Uterus (tissue), 2 donors: ENCODE results near the gene RNF175.

ENCODE experiments used
- POLR2A ChIP-seq, 2 donors: fragments of 450-650 bp; IDR thresholded peaks; one replicate each; pipeline ENCODE4 v1.6.1; 2016; ENCODE audit warnings: antibody characterized with exemption in 2 of 2, mild to moderate bottlenecking in 1 of 2, moderate library complexity in 1 of 2
- TF ChIP-seq, protein P1 (sequence below), 4 experiments: fragments of 200-600 bp in 2 of 4; fragments of 450-650 bp in 2 of 4; sonication (generic) in 2 of 4; IDR thresholded peaks; one replicate each; pipeline ENCODE4 v1.5.1; 2016 to 2019; ENCODE audit warnings: antibody characterized with exemption in 4 of 4, mild to moderate bottlenecking in 2 of 4, moderate library complexity in 1 of 4

DNA sequence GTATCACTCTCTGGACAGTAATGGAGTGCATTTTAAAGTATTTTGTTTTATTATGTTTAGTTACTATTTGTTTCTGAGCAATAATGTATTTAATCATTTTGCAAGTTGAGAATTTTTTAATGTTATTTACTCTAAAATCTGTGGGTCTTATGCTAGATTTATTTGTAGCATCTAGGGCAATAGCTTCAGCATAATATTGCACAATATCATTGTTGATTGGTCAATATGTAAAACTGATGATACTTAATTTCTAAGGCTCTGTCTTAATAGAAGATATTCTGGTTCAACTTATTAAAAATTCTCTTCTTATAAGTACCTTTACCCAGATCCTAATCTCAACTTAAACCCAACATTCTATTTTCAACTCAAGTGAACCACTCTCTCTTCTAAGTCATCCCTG, 17.6 kb upstream of the RNF175 start:
- TF ChIP-seq, protein P1, sequence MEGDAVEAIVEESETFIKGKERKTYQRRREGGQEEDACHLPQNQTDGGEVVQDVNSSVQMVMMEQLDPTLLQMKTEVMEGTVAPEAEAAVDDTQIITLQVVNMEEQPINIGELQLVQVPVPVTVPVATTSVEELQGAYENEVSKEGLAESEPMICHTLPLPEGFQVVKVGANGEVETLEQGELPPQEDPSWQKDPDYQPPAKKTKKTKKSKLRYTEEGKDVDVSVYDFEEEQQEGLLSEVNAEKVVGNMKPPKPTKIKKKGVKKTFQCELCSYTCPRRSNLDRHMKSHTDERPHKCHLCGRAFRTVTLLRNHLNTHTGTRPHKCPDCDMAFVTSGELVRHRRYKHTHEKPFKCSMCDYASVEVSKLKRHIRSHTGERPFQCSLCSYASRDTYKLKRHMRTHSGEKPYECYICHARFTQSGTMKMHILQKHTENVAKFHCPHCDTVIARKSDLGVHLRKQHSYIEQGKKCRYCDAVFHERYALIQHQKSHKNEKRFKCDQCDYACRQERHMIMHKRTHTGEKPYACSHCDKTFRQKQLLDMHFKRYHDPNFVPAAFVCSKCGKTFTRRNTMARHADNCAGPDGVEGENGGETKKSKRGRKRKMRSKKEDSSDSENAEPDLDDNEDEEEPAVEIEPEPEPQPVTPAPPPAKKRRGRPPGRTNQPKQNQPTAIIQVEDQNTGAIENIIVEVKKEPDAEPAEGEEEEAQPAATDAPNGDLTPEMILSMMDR (IDR thresholded peaks at IDR 0.05): no peak
- no peak for TF ChIP-seq POLR2A (IDR thresholded peaks at IDR 0.05)
